Measurements from ENCODE around the gene ERCC6.

GRCh38 chr10:49552277-49552676, 13.4 kb upstream of the ERCC6 start:
- TF ChIP-seq CTCF (conservative IDR thresholded peaks at IDR 0.05 in 1 of 2, IDR thresholded peaks at IDR 0.05 in 1 of 2; ENCODE audit: low read depth in 1 of 2, low read length in 2 of 2) (no peak), EZH2 (IDR thresholded peaks at IDR 0.05; ENCODE audit: low read length, missing control alignments) (no peak)
